SK-N-SH treated with all-trans-retinoic acid at 6 μM for 48 hours (cell line): ENCODE results near the gene SIX5.

Experiments used
- ARNTL ChIP-seq: fragments of 450-650 bp; formaldehyde crosslinking; IDR thresholded peaks from 2 replicates; pipeline ENCODE4 v1.5.0; 2020; ENCODE audit warnings: low read depth, mild to moderate bottlenecking, moderate library complexity, borderline replicate concordance
- OSR1 ChIP-seq: fragments of 250-450 bp; sonication (Bioruptor Pico); IDR thresholded peaks from 2 replicates; pipeline ENCODE4 v1.8.0; 2022; ENCODE audit warnings: moderate library complexity, mild to moderate bottlenecking, inconsistent platforms
- RARB ChIP-seq: fragments of 250-450 bp; sonication (Bioruptor Pico); IDR thresholded peaks from 2 replicates; pipeline ENCODE4 v1.8.0; 2021; ENCODE audit warnings: mild to moderate bottlenecking, moderate library complexity

GRCh38 chr19:45766869-45767346 is 2.1 kb downstream of the SIX5 start:
- TF ChIP-seq ARNTL (CRISPR knock-in tag): no peak
- no peak for TF ChIP-seq RARB (CRISPR knock-in tag)
- no peak for TF ChIP-seq OSR1 (CRISPR knock-in tag)
